HCT116 (cell line): ENCODE measurements around the gene PSMD4. TPM values are rescaled to one million over a fixed set of nuclear protein-coding genes. Genes with fewer than 3 reads are reported as not detected.

Source experiments
- ATAC-seq: fragments of 200-7000 bp; cut with Tn5 transposase; 2 replicates; pipeline ENCODE4 v1.9.1; 2020; ENCODE audit warnings: mild to moderate bottlenecking, moderate library complexity
- BruUV-seq: library from RNA; stranded (reverse); fragments of 400-500 nt; replicated peaks from 2 replicates; lab custom pipeline; 2021; lab: Mats Ljungman, UMichigan
- CTCF ChIA-PET: fragments of 300-600 bp; sonication (Branson Sonifier 250); formaldehyde crosslinking; loops from one replicate; lab custom pipeline; 2021; ENCODE audit warnings: antibody characterized with exemption; lab: Charles Lee
- POLR2A ChIA-PET: fragments of 300-600, 350-600 bp; sonication (Branson Sonifier 250); formaldehyde crosslinking; loops from one replicate; lab custom pipeline; 2021; ENCODE audit warnings: antibody characterized with exemption; lab: Charles Lee
- RAD21 ChIA-PET, 2 experiments: fragments of 300-600 bp; sonication (Branson Sonifier 250); formaldehyde crosslinking; loops; one replicate each; lab custom pipeline; 2023; ENCODE audit warnings: low total read pairs in 2 of 2; ENCODE audit not compliant: uncharacterized antibody in 2 of 2, unreplicated experiment in 2 of 2, low non-redundant PET in 1 of 2; lab: Charles Lee
- DNase-seq: peaks from one replicate; pipeline ENCODE4 v3.0.0-alpha.2; 2010; ENCODE audit warnings: low read depth, low spot score
- H2AFZ ChIP-seq: fragments of 200-600 bp; shearing (Covaris generic), sonication (generic); 2 replicates; pipeline ENCODE4 v1.6.1; 2017; ENCODE audit warnings: low read depth, mixed run types, mixed read lengths, antibody characterized with exemption, low read length; ENCODE audit not compliant: poor library complexity, severe bottlenecking
- H3K27ac ChIP-seq: 2 replicates; pipeline ENCODE4 v1.5.1; 2012; ENCODE audit warnings: low read depth, low read length
- H3K27me3 ChIP-seq: fragments of 200-600 bp; sonication (generic); 2 replicates; pipeline ENCODE4 v1.6.1; 2016; ENCODE audit warnings: mixed run types, low read length, mixed read lengths; ENCODE audit not compliant: insufficient read depth
- H3K36me3 ChIP-seq, 2 experiments: fragments of 200-500 bp in 1 of 2; fragments of 200-600 bp in 1 of 2; sonication (Bioruptor generic) in 1 of 2; sonication (generic) in 1 of 2; 2 replicates each; pipeline versions ENCODE4 v1.5.1 to v1.6.1; 2014 to 2016; ENCODE audit warnings: low read length in 2 of 2, inconsistent platforms in 1 of 2, mixed read lengths in 1 of 2, mixed run types in 1 of 2; ENCODE audit not compliant: insufficient read depth in 2 of 2, control insufficient read depth in 1 of 2
- H3K4me1 ChIP-seq, 2 experiments: fragments of 200-600 bp in 1 of 2; sonication (generic) in 1 of 2; 2 replicates each; pipeline versions ENCODE4 v1.5.1 to v1.6.1; 2012 to 2017; ENCODE audit warnings: low read length in 2 of 2, inconsistent platforms in 1 of 2, mild to moderate bottlenecking in 1 of 2, mixed read lengths in 1 of 2, mixed run types in 1 of 2, moderate library complexity in 1 of 2; ENCODE audit not compliant: insufficient read depth in 2 of 2, control insufficient read depth in 1 of 2
- H3K4me2 ChIP-seq: fragments of 200-600 bp; sonication (generic); 2 replicates; pipeline ENCODE4 v1.6.1; 2017; ENCODE audit warnings: mixed run types, low read length, mixed read lengths
- H3K4me3 ChIP-seq, 2 experiments: fragments of 200-600 bp in 1 of 2; sonication (generic) in 1 of 2; replicated peaks in 1 of 2; 2 replicates each; pipeline ENCODE4 v1.5.1; 2011 to 2016; ENCODE audit warnings: low read length in 2 of 2, control low read depth in 1 of 2, low read depth in 1 of 2, mild to moderate bottlenecking in 1 of 2, mixed read lengths in 1 of 2, mixed run types in 1 of 2
- H3K79me2 ChIP-seq: fragments of 200-600 bp; sonication (generic); 2 replicates; pipeline ENCODE4 v1.6.1; 2017; ENCODE audit warnings: mild to moderate bottlenecking, mixed run types, low read length, moderate library complexity, mixed read lengths; ENCODE audit not compliant: insufficient read depth
- H3K9ac ChIP-seq: fragments of 200-600 bp; sonication (generic); 2 replicates; pipeline ENCODE4 v1.6.1; 2016; ENCODE audit warnings: low read length, mixed read lengths
- H3K9me2 ChIP-seq: fragments of 200-600 bp; sonication (generic), shearing (Covaris generic); 2 replicates; pipeline ENCODE4 v1.6.1; 2017; ENCODE audit warnings: mixed run types, mild to moderate bottlenecking, moderate library complexity; ENCODE audit not compliant: insufficient read depth
- H3K9me3 ChIP-seq, 2 experiments: fragments of 200-500 bp in 1 of 2; fragments of 200-600 bp in 1 of 2; sonication (Bioruptor generic) in 1 of 2; sonication (generic) in 1 of 2; 2 replicates each; pipeline ENCODE4 v1.6.1; 2014 to 2017; ENCODE audit warnings: low read length in 2 of 2, mixed read lengths in 2 of 2, inconsistent platforms in 1 of 2, low read depth in 1 of 2, mild to moderate bottlenecking in 1 of 2, mixed run types in 1 of 2, moderate library complexity in 1 of 2; ENCODE audit not compliant: control insufficient read depth in 1 of 2, insufficient read depth in 1 of 2
- H4K20me1 ChIP-seq: fragments of 200-600 bp; sonication (generic), shearing (Covaris generic); 2 replicates; pipeline ENCODE4 v1.6.1; 2017; ENCODE audit warnings: mixed run types, mild to moderate bottlenecking, moderate library complexity; ENCODE audit not compliant: insufficient read depth
- ATF3 ChIP-seq: IDR thresholded peaks from 2 replicates; pipeline ENCODE4 v1.6.1; 2012
- CBX3 ChIP-seq: IDR thresholded peaks from 2 replicates; pipeline ENCODE4 v1.6.1; 2012; ENCODE audit warnings: low read depth
- CEBPB ChIP-seq: IDR thresholded peaks from 2 replicates; pipeline ENCODE4 v1.6.1; 2012; ENCODE audit warnings: low read depth
- EGR1 ChIP-seq: IDR thresholded peaks from 2 replicates; pipeline ENCODE4 v1.6.1; 2012; ENCODE audit warnings: low read depth
- ELF1 ChIP-seq: IDR thresholded peaks from 2 replicates; pipeline ENCODE4 v1.6.1; 2012; ENCODE audit warnings: low read depth, borderline replicate concordance
- EZH2 ChIP-seq: fragments of 200-600 bp; sonication (generic); IDR thresholded peaks from 2 replicates; pipeline ENCODE4 v1.6.1; 2017; ENCODE audit warnings: antibody characterized with exemption, mixed run types
- FOSL1 ChIP-seq: IDR thresholded peaks from 2 replicates; pipeline ENCODE4 v1.6.1; 2012; ENCODE audit warnings: low read depth
- POLR2A ChIP-seq: IDR thresholded peaks from 2 replicates; pipeline ENCODE4 v1.7.0; 2011; ENCODE audit warnings: borderline replicate concordance; ENCODE audit not compliant: insufficient read depth, insufficient read length; ENCODE audit errors: extremely low read depth
- RAD21 ChIP-seq: IDR thresholded peaks from 2 replicates; pipeline ENCODE4 v1.6.1; 2012; ENCODE audit warnings: low read depth, mild to moderate bottlenecking
- REST ChIP-seq: IDR thresholded peaks from 2 replicates; pipeline ENCODE4 v1.6.1; 2012; ENCODE audit warnings: low read depth
- SIN3A ChIP-seq: IDR thresholded peaks from 2 replicates; pipeline ENCODE4 v1.6.1; 2012; ENCODE audit warnings: low read depth
- YY1 ChIP-seq: IDR thresholded peaks from 2 replicates; pipeline ENCODE4 v1.6.1; 2011; ENCODE audit warnings: low read length, low read depth, moderate library complexity, mild to moderate bottlenecking; ENCODE audit not compliant: insufficient replicate concordance; ENCODE audit errors: extremely low read depth
- intact Hi-C: fragments of 100-400 bp; cut with micrococcal nuclease; formaldehyde crosslinking; loops from 2 replicates; pipeline ENCODE4 v1.10.0; 2022
- total RNA-seq: library from RNA; stranded (reverse); gene quantifications from one replicate; pipeline ENCODE4 v1.2.1, GENCODE V29; 2021; ENCODE audit not compliant: unreplicated experiment
- TF ChIP-seq, protein P1 (sequence below), 3 experiments: fragments of 200-600 bp in 1 of 3; sonication (generic) in 1 of 3; IDR thresholded peaks in 2 of 3; conservative IDR thresholded peaks in 1 of 3; 2 replicates each; pipeline ENCODE4 v1.5.1; 2012 to 2017; ENCODE audit warnings: low read depth in 2 of 3, low read length in 2 of 3, antibody characterized with exemption in 1 of 3, borderline replicate concordance in 1 of 3, control low read depth in 1 of 3, mild to moderate bottlenecking in 1 of 3, mixed read lengths in 1 of 3, mixed run types in 1 of 3, moderate library complexity in 1 of 3; ENCODE audit not compliant: insufficient read depth in 1 of 3

PSMD4 gene
- total RNA-seq, 1 experiment from 2014 or later, result 225 TPM

GRCh38 chr1:151293093-151293492, 38.6 kb downstream of the PSMD4 start:
- Histone ChIP-seq H2AFZ (no peak overlapping the region), H3K9me3 (no peaks in the 10 kb centered on the region), H3K36me3 (peaks cover 4 to 20% of the 10 kb centered on the region in 2 experiments; a peak in 3 of 4 replicates), H3K4me2 (no peak overlapping the region), H3K79me2 (no peaks in the 10 kb centered on the region), H3K4me3 (no peak overlapping the region), H3K9ac (no peak overlapping the region), H3K27ac (no peak overlapping the region), H3K27me3 (no peaks in the 10 kb centered on the region), H3K9me2 (no peaks in the 10 kb centered on the region), H4K20me1 (no peaks in the 10 kb centered on the region), H3K4me1 (no peaks in the 10 kb centered on the region)
- RAD21 ChIA-PET, result interaction anchor here in 1 of 2 experiments (0.6 kb wide), 1 partner anchor 34 kb away, joined by 3 read pairs; the partner anchor contains the start of gene PI4KB
- intact Hi-C loops, result no loop called here
- CTCF ChIA-PET, result no interaction called here
- POLR2A ChIA-PET, result interaction anchor here (1.1 to 1.7 kb wide), 2 partner anchors 10 to 12 kb away, joined by 4 to 7 read pairs; partner anchors contain the start of gene ZNF687
- no TSS peak for BruUV-seq
- ATAC-seq, result no peak
- DNase-seq, result no peak
- TF ChIP-seq ELF1 (no peak), ATF3 (no peak), RAD21 (no peak), SIN3A (no peak), CEBPB (no peak)

- ATAC-seq (no peak), DNase-seq (no peak)
- no peaks in the 10 kb centered on the region for H3K9me3 ChIP-seq
- H2AFZ ChIP-seq, result no peak overlapping the region
- H3K9me2 ChIP-seq, result no peaks in the 10 kb centered on the region
- H4K20me1 ChIP-seq, result no peaks in the 10 kb centered on the region
- no peaks in the 10 kb centered on the region for H3K79me2 ChIP-seq
- intact Hi-C loops, result no loop called here
- no peak overlapping the region for H3K4me2 ChIP-seq
- ChIA-PET RAD21 (no interaction called here), POLR2A (interaction anchor here (1.0 kb wide), 1 partner anchor 245 kb away, joined by 3 read pairs; the partner anchor contains the start of gene TUFT1), CTCF (interaction anchor here (4.4 kb wide), 1 partner anchor 46 kb away, joined by 14 read pairs; no protein-coding TSS in a partner anchor)
- H3K36me3 ChIP-seq, result peaks cover 11 to 37% of the 10 kb centered on the region in 2 experiments
- no peaks in the 10 kb centered on the region for H3K27me3 ChIP-seq
- no peak overlapping the region for H3K27ac ChIP-seq
- no peak overlapping the region for H3K9ac ChIP-seq
- BruUV-seq, result no TSS peak
- no peaks in the 10 kb centered on the region for H3K4me1 ChIP-seq
- H3K4me3 ChIP-seq, result no peak overlapping the region
- TF ChIP-seq SIN3A (no peak), ELF1 (no peak), EGR1 (no peak), FOSL1 (no peak), CBX3 (no peak), EZH2 (no peak), REST (no peak), YY1 (no peak), POLR2A (no peak), ATF3 (no peak)
- TF ChIP-seq, protein P1, sequence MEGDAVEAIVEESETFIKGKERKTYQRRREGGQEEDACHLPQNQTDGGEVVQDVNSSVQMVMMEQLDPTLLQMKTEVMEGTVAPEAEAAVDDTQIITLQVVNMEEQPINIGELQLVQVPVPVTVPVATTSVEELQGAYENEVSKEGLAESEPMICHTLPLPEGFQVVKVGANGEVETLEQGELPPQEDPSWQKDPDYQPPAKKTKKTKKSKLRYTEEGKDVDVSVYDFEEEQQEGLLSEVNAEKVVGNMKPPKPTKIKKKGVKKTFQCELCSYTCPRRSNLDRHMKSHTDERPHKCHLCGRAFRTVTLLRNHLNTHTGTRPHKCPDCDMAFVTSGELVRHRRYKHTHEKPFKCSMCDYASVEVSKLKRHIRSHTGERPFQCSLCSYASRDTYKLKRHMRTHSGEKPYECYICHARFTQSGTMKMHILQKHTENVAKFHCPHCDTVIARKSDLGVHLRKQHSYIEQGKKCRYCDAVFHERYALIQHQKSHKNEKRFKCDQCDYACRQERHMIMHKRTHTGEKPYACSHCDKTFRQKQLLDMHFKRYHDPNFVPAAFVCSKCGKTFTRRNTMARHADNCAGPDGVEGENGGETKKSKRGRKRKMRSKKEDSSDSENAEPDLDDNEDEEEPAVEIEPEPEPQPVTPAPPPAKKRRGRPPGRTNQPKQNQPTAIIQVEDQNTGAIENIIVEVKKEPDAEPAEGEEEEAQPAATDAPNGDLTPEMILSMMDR (IDR thresholded peaks at IDR 0.05 in 2 of 3, conservative IDR thresholded peaks at IDR 0.05 in 1 of 3; ENCODE audit: borderline replicate concordance in 1 of 3, insufficient read depth in 1 of 3, low read depth in 2 of 3, low read length in 2 of 3), result no peak
Observed at GRCh38 chr1:151294742-151295462, 40.4 kb downstream of the PSMD4 start.
